SK-N-SH (cell line): Measurements from ENCODE around the gene NBEA. TPM values are rescaled to one million over a fixed set of nuclear protein-coding genes. Genes with fewer than 3 reads are reported as not detected.
A peak's percentile ranks its signal among the peaks of the same experiment; 100 is the strongest.

Experiments
- CTCF ChIA-PET: fragments of 300-600, 350-600 bp; formaldehyde crosslinking; extraction: SDS; loops from one replicate; lab custom pipeline; 2021; lab: Yijun Ruan, JAX
- POLR2A ChIA-PET: fragments of 350-600 bp; sonication (Branson Sonifier 250); formaldehyde crosslinking; extraction: SDS; loops from one replicate; lab custom pipeline; 2020; ENCODE audit warnings: antibody characterized with exemption, inconsistent platforms; lab: Yijun Ruan, JAX
- DNase-seq: peaks from one replicate; pipeline ENCODE4 v3.0.0; 2012
- H2AFZ ChIP-seq: fragments of 200-600 bp; sonication (generic); 2 replicates; pipeline ENCODE4 v1.8.1; 2016; ENCODE audit warnings: antibody characterized with exemption, mild to moderate bottlenecking, low read depth
- H3F3A ChIP-seq: fragments of 200-600 bp; sonication (generic); replicated peaks from 2 replicates; pipeline ENCODE3; 2016; ENCODE audit warnings: antibody characterized with exemption, mild to moderate bottlenecking; ENCODE audit not compliant: insufficient read depth
- H3K27ac ChIP-seq, 2 experiments: fragments of 200-500 bp in 1 of 2; fragments of 200-600 bp in 1 of 2; sonication (Bioruptor generic) in 1 of 2; sonication (generic), shearing (Covaris generic) in 1 of 2; 2 replicates each; pipeline versions ENCODE4 v1.5.1 to v1.6.1; 2014 to 2016; ENCODE audit warnings: low read depth in 2 of 2, inconsistent platforms in 1 of 2, low read length in 1 of 2, mild to moderate bottlenecking in 1 of 2, mixed read lengths in 1 of 2
- H3K27me3 ChIP-seq: fragments of 200-600 bp; sonication (generic), shearing (Covaris generic); 2 replicates; pipeline ENCODE4 v1.6.1; 2016; ENCODE audit warnings: mixed run types; ENCODE audit not compliant: insufficient read depth
- H3K36me3 ChIP-seq, 2 experiments: fragments of 200-500 bp in 1 of 2; fragments of 200-600 bp in 1 of 2; sonication (Bioruptor generic) in 1 of 2; sonication (generic) in 1 of 2; replicated peaks in 1 of 2; 2 replicates each; pipeline versions ENCODE3 to v1.5.1; 2014 to 2016; ENCODE audit warnings: low read length in 1 of 2, mild to moderate bottlenecking in 1 of 2; ENCODE audit not compliant: insufficient read depth in 2 of 2, control insufficient read depth in 1 of 2
- H3K4me1 ChIP-seq, 2 experiments: fragments of 200-500 bp in 1 of 2; fragments of 200-600 bp in 1 of 2; sonication (Bioruptor generic) in 1 of 2; sonication (generic), shearing (Covaris generic) in 1 of 2; 2 replicates each; pipeline versions ENCODE4 v1.5.1 to v1.6.1; 2014 to 2016; ENCODE audit warnings: low read depth in 1 of 2, low read length in 1 of 2, mixed run types in 1 of 2; ENCODE audit not compliant: insufficient read depth in 2 of 2, control insufficient read depth in 1 of 2
- H3K4me2 ChIP-seq: fragments of 200-600 bp; sonication (generic), shearing (Covaris generic); 2 replicates; pipeline ENCODE4 v1.6.1; 2017; ENCODE audit warnings: mixed run types
- H3K4me3 ChIP-seq, 2 experiments: fragments of 200-500 bp in 1 of 2; fragments of 200-600 bp in 1 of 2; sonication (Bioruptor generic) in 1 of 2; sonication (generic), shearing (Covaris generic) in 1 of 2; 2 replicates each; pipeline versions ENCODE4 v1.5.1 to v1.8.1; 2014 to 2016; ENCODE audit warnings: low read depth in 2 of 2, inconsistent platforms in 1 of 2, low read length in 1 of 2, mild to moderate bottlenecking in 1 of 2, mixed read lengths in 1 of 2, moderate library complexity in 1 of 2
- H3K79me2 ChIP-seq: fragments of 200-600 bp; sonication (generic); 2 replicates; pipeline ENCODE4 v1.8.1; 2017; ENCODE audit warnings: mild to moderate bottlenecking; ENCODE audit not compliant: insufficient read depth
- H3K9ac ChIP-seq: fragments of 200-600 bp; sonication (generic); 2 replicates; pipeline ENCODE4 v1.6.1; 2017; ENCODE audit warnings: mixed run types
- H3K9me2 ChIP-seq: fragments of 200-600 bp; sonication (generic); 2 replicates; pipeline ENCODE4 v1.6.1; 2017; ENCODE audit warnings: mixed run types
- H3K9me3 ChIP-seq: fragments of 200-600 bp; sonication (generic); 2 replicates; pipeline ENCODE4 v1.6.1; 2017; ENCODE audit warnings: mixed run types, mild to moderate bottlenecking, moderate library complexity
- H4K20me1 ChIP-seq: fragments of 200-600 bp; sonication (generic); 2 replicates; pipeline ENCODE4 v1.6.1; 2017; ENCODE audit warnings: mild to moderate bottlenecking, mixed run types; ENCODE audit not compliant: insufficient read depth
- CHD2 ChIP-seq: fragments of 150-350 bp; IDR thresholded peaks from 2 replicates; pipeline ENCODE4 v1.6.1; 2018; ENCODE audit warnings: low read length; ENCODE audit not compliant: partially characterized antibody
- EP300 ChIP-seq, 2 experiments: IDR thresholded peaks; 2 replicates each; pipeline versions ENCODE4 v1.4.0 to v1.6.1; 2012; ENCODE audit warnings: borderline replicate concordance in 1 of 2, low read depth in 1 of 2, low read length in 1 of 2
- FOXJ3 ChIP-seq: sonication (generic); formaldehyde crosslinking; IDR thresholded peaks from 2 replicates; pipeline ENCODE4 v1.5.1; 2020; ENCODE audit warnings: mild to moderate bottlenecking, missing genetic modification reagents
- MEF2A ChIP-seq: IDR thresholded peaks from 2 replicates; pipeline ENCODE4 v1.4.0; 2012; ENCODE audit warnings: low read depth, borderline replicate concordance
- MXI1 ChIP-seq: IDR thresholded peaks from 2 replicates; pipeline ENCODE4 v1.6.1; 2012; ENCODE audit warnings: mild to moderate bottlenecking, low read depth, low read length, improper control_type of control experiment
- NRF1 ChIP-seq: IDR thresholded peaks from 2 replicates; pipeline ENCODE4 v1.6.1; 2012; ENCODE audit warnings: low read depth, mild to moderate bottlenecking, low read length
- RCOR1 ChIP-seq: fragments of 150-350 bp; IDR thresholded peaks from 2 replicates; pipeline ENCODE4 v1.6.1; 2017; ENCODE audit warnings: antibody characterized with exemption, low read length
- RFX5 ChIP-seq: IDR thresholded peaks from 2 replicates; pipeline ENCODE4 v1.6.1; 2012; ENCODE audit warnings: mild to moderate bottlenecking, improper control_type of control experiment, low read length
- RXRA ChIP-seq: IDR thresholded peaks from 2 replicates; pipeline ENCODE4 v1.4.0; 2012; ENCODE audit warnings: low read depth, mild to moderate bottlenecking, borderline replicate concordance
- SMC3 ChIP-seq: IDR thresholded peaks from 2 replicates; pipeline ENCODE4 v1.6.1; 2012; ENCODE audit warnings: low read depth, low read length, improper control_type of control experiment
- WGBS: methylation state at CpG from one replicate; pipeline ENCODE4 v1.1.6; 2017; ENCODE audit warnings: low lambda C conversion rate; 5-methylcytosine and 5-hydroxymethylcytosine counted together
- polyA plus RNA-seq, 3 experiments: library from polyadenylated mRNA; depleted of rRNA; stranded (reverse); fragments of >200 nt; gene quantifications; 2 replicates each; pipeline ENCODE4 v1.2.3, GENCODE V29; 2012
- TF ChIP-seq, protein P1 (sequence below): IDR thresholded peaks from 2 replicates; pipeline ENCODE4 v1.4.0; 2012; ENCODE audit warnings: low read depth, borderline replicate concordance
- TF ChIP-seq, protein P2 (sequence below): IDR thresholded peaks from 2 replicates; pipeline ENCODE4 v1.6.1; 2012; ENCODE audit warnings: mild to moderate bottlenecking, low read depth, low read length, moderate library complexity

The NBEA gene
- polyA plus RNA-seq, 1 of the 3 experiments (the other 2 are of a cell fraction) = 12.3 TPM

DNA sequence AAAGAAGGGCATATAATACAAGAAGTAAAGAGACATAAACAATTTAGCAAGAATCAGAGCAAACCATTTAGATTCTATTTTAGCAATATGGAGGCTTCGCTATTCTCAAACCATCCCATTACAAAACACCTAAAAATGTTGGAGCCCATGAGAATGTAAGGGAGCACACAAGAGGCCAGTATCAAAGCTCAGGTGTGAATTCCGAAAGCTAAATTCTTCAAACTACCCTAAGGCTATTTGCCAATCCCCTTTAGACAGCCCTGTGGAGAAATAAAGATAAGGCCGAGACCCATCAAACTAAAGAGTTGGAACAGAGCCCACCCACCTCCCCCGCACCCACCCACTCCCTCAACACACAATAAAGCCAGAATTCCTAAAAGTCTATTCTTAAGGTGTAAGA is 745.3 kb downstream of the NBEA start:
- no peaks in the 10 kb centered on the region for H3F3A ChIP-seq
- 82% methylated on average over 4 of the region's 4 CpGs for WGBS

DNA sequence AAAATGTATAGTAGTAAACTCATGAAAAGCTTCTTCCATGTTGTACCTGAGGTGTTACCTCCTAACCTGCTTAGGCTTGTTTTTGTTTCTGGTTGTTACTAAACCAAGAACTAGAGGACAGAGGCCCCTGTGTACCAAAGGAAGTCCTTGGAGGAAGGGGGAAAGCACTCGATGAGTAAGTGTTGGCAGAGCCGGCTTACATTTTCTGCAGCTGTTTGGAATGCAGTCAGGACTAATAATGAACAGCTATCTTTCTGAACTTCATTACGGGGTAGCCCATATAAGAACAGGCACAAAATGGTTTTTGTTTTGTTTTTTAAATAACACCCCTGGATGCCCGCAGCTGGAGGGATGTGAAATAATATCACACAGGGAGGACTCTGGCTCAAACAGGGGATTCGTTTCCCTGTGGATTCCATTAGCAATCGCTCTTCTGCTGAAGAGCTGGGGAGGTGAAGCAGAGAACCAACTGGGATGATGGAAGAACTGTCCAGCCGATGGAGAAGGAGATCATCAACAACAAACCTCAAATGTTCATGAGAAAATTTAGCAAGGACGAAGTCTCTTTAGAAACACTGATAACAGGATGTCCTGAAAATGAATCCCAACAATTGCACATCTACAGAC is 748.6 kb downstream of the NBEA start:
- Histone ChIP-seq H3K4me3 (no peak overlapping the region), H3K4me2 (no peak overlapping the region), H4K20me1 (no peaks in the 10 kb centered on the region), H3K36me3 (no peaks in the 10 kb centered on the region), H3K9me2 (no peaks in the 10 kb centered on the region), H3K27ac (no peak overlapping the region), H3K79me2 (no peaks in the 10 kb centered on the region), H3K4me1 (peaks cover 0 to 4% of the 10 kb centered on the region in 2 experiments; a peak in 2 of 4 replicates), H3K9me3 (no peaks in the 10 kb centered on the region), H3K9ac (no peak overlapping the region), H3F3A (no peaks in the 10 kb centered on the region), H2AFZ (0 out of 2 replicates have a peak overlapping the region, but pooled peaks have one; percentile 19), H3K27me3 (no peaks in the 10 kb centered on the region)
- TF ChIP-seq, protein P1, sequence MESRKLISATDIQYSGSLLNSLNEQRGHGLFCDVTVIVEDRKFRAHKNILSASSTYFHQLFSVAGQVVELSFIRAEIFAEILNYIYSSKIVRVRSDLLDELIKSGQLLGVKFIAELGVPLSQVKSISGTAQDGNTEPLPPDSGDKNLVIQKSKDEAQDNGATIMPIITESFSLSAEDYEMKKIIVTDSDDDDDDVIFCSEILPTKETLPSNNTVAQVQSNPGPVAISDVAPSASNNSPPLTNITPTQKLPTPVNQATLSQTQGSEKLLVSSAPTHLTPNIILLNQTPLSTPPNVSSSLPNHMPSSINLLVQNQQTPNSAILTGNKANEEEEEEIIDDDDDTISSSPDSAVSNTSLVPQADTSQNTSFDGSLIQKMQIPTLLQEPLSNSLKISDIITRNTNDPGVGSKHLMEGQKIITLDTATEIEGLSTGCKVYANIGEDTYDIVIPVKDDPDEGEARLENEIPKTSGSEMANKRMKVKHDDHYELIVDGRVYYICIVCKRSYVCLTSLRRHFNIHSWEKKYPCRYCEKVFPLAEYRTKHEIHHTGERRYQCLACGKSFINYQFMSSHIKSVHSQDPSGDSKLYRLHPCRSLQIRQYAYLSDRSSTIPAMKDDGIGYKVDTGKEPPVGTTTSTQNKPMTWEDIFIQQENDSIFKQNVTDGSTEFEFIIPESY = no peak
- TF ChIP-seq MEF2A = no peak
- TF ChIP-seq MXI1 = no peak
- ChIA-PET CTCF (no interaction called here), POLR2A (no interaction called here)
- 80% methylated on average over 8 of the region's 8 CpGs for WGBS
- DNase-seq = no peak

More for the DNA sequence above, 745.3 kb downstream of the NBEA start:
- Histone ChIP-seq H3K36me3 (no peaks in the 10 kb centered on the region), H3K4me2 (no peak overlapping the region)
- TF ChIP-seq RCOR1 = no peak
- TF ChIP-seq, protein P2, sequence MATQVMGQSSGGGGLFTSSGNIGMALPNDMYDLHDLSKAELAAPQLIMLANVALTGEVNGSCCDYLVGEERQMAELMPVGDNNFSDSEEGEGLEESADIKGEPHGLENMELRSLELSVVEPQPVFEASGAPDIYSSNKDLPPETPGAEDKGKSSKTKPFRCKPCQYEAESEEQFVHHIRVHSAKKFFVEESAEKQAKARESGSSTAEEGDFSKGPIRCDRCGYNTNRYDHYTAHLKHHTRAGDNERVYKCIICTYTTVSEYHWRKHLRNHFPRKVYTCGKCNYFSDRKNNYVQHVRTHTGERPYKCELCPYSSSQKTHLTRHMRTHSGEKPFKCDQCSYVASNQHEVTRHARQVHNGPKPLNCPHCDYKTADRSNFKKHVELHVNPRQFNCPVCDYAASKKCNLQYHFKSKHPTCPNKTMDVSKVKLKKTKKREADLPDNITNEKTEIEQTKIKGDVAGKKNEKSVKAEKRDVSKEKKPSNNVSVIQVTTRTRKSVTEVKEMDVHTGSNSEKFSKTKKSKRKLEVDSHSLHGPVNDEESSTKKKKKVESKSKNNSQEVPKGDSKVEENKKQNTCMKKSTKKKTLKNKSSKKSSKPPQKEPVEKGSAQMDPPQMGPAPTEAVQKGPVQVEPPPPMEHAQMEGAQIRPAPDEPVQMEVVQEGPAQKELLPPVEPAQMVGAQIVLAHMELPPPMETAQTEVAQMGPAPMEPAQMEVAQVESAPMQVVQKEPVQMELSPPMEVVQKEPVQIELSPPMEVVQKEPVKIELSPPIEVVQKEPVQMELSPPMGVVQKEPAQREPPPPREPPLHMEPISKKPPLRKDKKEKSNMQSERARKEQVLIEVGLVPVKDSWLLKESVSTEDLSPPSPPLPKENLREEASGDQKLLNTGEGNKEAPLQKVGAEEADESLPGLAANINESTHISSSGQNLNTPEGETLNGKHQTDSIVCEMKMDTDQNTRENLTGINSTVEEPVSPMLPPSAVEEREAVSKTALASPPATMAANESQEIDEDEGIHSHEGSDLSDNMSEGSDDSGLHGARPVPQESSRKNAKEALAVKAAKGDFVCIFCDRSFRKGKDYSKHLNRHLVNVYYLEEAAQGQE = no peak
- TF ChIP-seq FOXJ3 (CRISPR knock-in tag) = no peak
- no peak for TF ChIP-seq RFX5
- no peak for TF ChIP-seq SMC3
- TF ChIP-seq NRF1 = no peak
- TF ChIP-seq CHD2 = no peak
- no peak for TF ChIP-seq EP300 (IDR thresholded peaks at IDR 0.05; ENCODE audit: borderline replicate concordance in 1 of 2, low read depth in 1 of 2, low read length in 1 of 2)
- no peak for TF ChIP-seq RXRA
- no peak for TF ChIP-seq MXI1
- TF ChIP-seq, all 33 proteins: peak for 0
- POLR2A ChIA-PET = no interaction called here
- no peaks in the 10 kb centered on the region for H4K20me1 ChIP-seq
- H3K9me2 ChIP-seq = no peaks in the 10 kb centered on the region
- DNase-seq = no peak
- H3K9me3 ChIP-seq = no peaks in the 10 kb centered on the region
- no peak overlapping the region for H3K9ac ChIP-seq
- H3K79me2 ChIP-seq = no peaks in the 10 kb centered on the region
- CTCF ChIA-PET = interaction anchor here (1.2 to 1.6 kb wide), 2 partner anchors 10 to 25 kb away, joined by 4 read pairs; no protein-coding TSS in a partner anchor
- no peak overlapping the region for H3K27ac ChIP-seq
- no peak overlapping the region for H2AFZ ChIP-seq
- no peaks in the 10 kb centered on the region for H3K4me1 ChIP-seq
- H3K27me3 ChIP-seq = no peaks in the 10 kb centered on the region
- no peak overlapping the region for H3K4me3 ChIP-seq
